Naive thymus-derived CD4-positive, alpha-beta T cell (primary cell): ENCODE measurements around the gene NWD2. TPM values are rescaled to one million over a fixed set of nuclear protein-coding genes. Genes with fewer than 3 reads are reported as not detected.

ENCODE experiments used
- ATAC-seq: fragments of 150-1000 bp; cut with Tn5 transposase; 2 replicates; pipeline ENCODE4 v1.10.0; 2021; ENCODE audit warnings: mild to moderate bottlenecking, moderate library complexity
- CTCF ChIA-PET: fragments of 350-600 bp; sonication (Branson Sonifier 250); formaldehyde crosslinking; loops from one replicate; lab custom pipeline; 2021; ENCODE audit warnings: antibody characterized with exemption; lab: Charles Lee
- POLR2A ChIA-PET: fragments of 350-600 bp; sonication (Branson Sonifier 250); formaldehyde crosslinking; loops from one replicate; lab custom pipeline; 2021; ENCODE audit warnings: antibody characterized with exemption, inconsistent platforms; lab: Charles Lee
- DNase-seq, 9 donors: peaks; one replicate each; pipeline versions ENCODE4 v3.0.0 to v3.0.0-alpha.2; 2020 to 2022; ENCODE audit warnings: mixed read lengths in 1 of 9
- H3K27ac ChIP-seq: one replicate; pipeline ENCODE4 v1.7.0; 2013; ENCODE audit warnings: mild to moderate bottlenecking, low read depth, low read length, moderate library complexity
- H3K27me3 ChIP-seq, 2 donors: one replicate each; pipeline ENCODE4 v1.7.0; 2013; ENCODE audit warnings: low read length in 2 of 2, mild to moderate bottlenecking in 2 of 2, moderate library complexity in 2 of 2; ENCODE audit not compliant: control insufficient read depth in 2 of 2, insufficient read depth in 2 of 2
- H3K36me3 ChIP-seq, 3 experiments: 1 replicate in 2 of 3; 2 replicates in 1 of 3; pipeline ENCODE4 v1.7.0; 2013; ENCODE audit warnings: low read length in 3 of 3, mild to moderate bottlenecking in 3 of 3, moderate library complexity in 1 of 3; ENCODE audit not compliant: insufficient read depth in 3 of 3, control insufficient read depth in 2 of 3
- H3K4me1 ChIP-seq, 2 donors: one replicate each; pipeline ENCODE4 v1.7.0; 2013; ENCODE audit warnings: low read length in 2 of 2, mild to moderate bottlenecking in 2 of 2, moderate library complexity in 1 of 2; ENCODE audit not compliant: control insufficient read depth in 2 of 2, insufficient read depth in 2 of 2
- H3K4me3 ChIP-seq: 2 replicates; pipeline ENCODE4 v1.7.0; 2013; ENCODE audit warnings: mild to moderate bottlenecking, low read length
- H3K9me3 ChIP-seq, 3 experiments: 1 replicate in 2 of 3; 2 replicates in 1 of 3; pipeline ENCODE4 v1.7.0; 2013; ENCODE audit warnings: low read length in 3 of 3; ENCODE audit not compliant: control insufficient read depth in 2 of 3
- H3K27ac Mint-ChIP-seq, 9 donors: one replicate each; pipeline ENCODE4 v1.8.0; 2020 to 2022; ENCODE audit warnings: mixed read lengths in 9 of 9, mild to moderate bottlenecking in 8 of 9, moderate library complexity in 5 of 9, inconsistent platforms in 2 of 9
- H3K27me3 Mint-ChIP-seq, 5 donors: one replicate each; pipeline ENCODE4 v1.8.0; 2021 to 2022; ENCODE audit warnings: mixed read lengths in 5 of 5, mild to moderate bottlenecking in 1 of 5
- H3K36me3 Mint-ChIP-seq, 5 donors: one replicate each; pipeline ENCODE4 v1.8.0; 2020 to 2022; ENCODE audit warnings: mixed read lengths in 5 of 5, mild to moderate bottlenecking in 3 of 5, inconsistent platforms in 1 of 5
- H3K4me1 Mint-ChIP-seq, 7 donors: one replicate each; pipeline ENCODE4 v1.8.0; 2020 to 2022; ENCODE audit warnings: mixed read lengths in 7 of 7, mild to moderate bottlenecking in 3 of 7, inconsistent platforms in 1 of 7
- H3K4me3 Mint-ChIP-seq, 10 donors: one replicate each; pipeline ENCODE4 v1.8.0; 2020 to 2022; ENCODE audit warnings: mild to moderate bottlenecking in 10 of 10, mixed read lengths in 10 of 10, moderate library complexity in 6 of 10, inconsistent platforms in 2 of 10
- H3K9me3 Mint-ChIP-seq, 11 donors: one replicate each; pipeline ENCODE4 v1.8.0; 2020 to 2022; ENCODE audit warnings: mixed read lengths in 11 of 11, mild to moderate bottlenecking in 4 of 11, inconsistent platforms in 1 of 11, moderate library complexity in 1 of 11
- intact Hi-C, 2 donors: fragments of 100-400 bp; cut with micrococcal nuclease; formaldehyde crosslinking; loops; one replicate each; pipeline ENCODE4 v1.15.1; 2023
- polyA plus RNA-seq, 2 donors: library from polyadenylated mRNA; unstranded; fragments of 300-500 nt; fragmentation: Illumina TruSeq; gene quantifications; one replicate each; pipeline ENCODE4 v1.2.3, GENCODE V29; 2021
- total RNA-seq, 6 experiments: library from RNA in 5 of 6; stranded (reverse) in 5 of 6; gene quantifications; 1 replicate in 5 of 6; 2 replicates in 1 of 6; pipeline ENCODE4 v1.2.3 and lab custom pipeline; 2021 to 2026

NWD2 gene
- total and polyA plus RNA-seq, 7 experiments from 2014 or later = not detected

GRCh38 chr4:37220685-37221084, 23.9 kb upstream of the NWD2 start:
- H3K36me3 ChIP-seq = no peaks in the 10 kb centered on the region

DNA sequence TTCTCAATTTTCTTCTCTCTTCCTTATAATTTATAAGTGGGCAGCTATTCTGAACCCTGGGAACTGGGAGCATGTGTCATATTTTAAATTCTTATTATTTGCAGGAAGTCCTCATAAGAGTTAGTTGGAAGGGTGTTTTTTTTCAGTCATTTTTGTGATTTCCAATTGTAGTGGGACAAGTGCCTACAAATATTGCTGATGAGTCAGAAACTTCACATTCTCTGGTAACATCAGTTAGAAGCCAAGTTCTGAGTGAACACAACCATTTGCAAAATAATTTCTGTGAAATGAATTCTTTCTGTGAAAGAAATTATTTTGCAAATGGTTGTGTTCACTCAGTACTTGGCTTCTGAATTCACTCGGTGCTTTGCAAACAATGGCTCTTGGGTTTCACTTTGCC, 20.8 kb upstream of the NWD2 start:
- H3K4me3 ChIP-seq = no peak overlapping the region
- H3K36me3 ChIP-seq = no peaks in the 10 kb centered on the region
- H3K9me3 ChIP-seq = peaks cover 0 to 3% (median 0%) of the 10 kb centered on the region in 3 experiments
- DNase-seq (no peak), ATAC-seq (no peak)
- H3K4me1 ChIP-seq = no peaks in the 10 kb centered on the region
- no peaks in the 10 kb centered on the region for H3K27me3 ChIP-seq
- peaks cover 0 to 3% (median 0%) of the 10 kb centered on the region in 11 donors for H3K9me3 Mint-ChIP-seq
- H3K27ac Mint-ChIP-seq = no peak overlapping the region
- peaks cover 0 to 19% (median under 1%) of the 10 kb centered on the region in 5 donors for H3K27me3 Mint-ChIP-seq
- ChIA-PET POLR2A (no interaction called here), CTCF (no interaction called here)
- H3K4me3 Mint-ChIP-seq = no peak overlapping the region
- H3K36me3 Mint-ChIP-seq = no peaks in the 10 kb centered on the region
- H3K4me1 Mint-ChIP-seq = no peaks in the 10 kb centered on the region
- H3K27ac ChIP-seq = no peak overlapping the region
- intact Hi-C loops = no loop called here

More at GRCh38 chr4:37220685-37221084, 23.9 kb upstream of the NWD2 start:
- no peak overlapping the region for H3K4me3 Mint-ChIP-seq
- peaks cover 0 to 1% (median 0%) of the 10 kb centered on the region in 11 donors for H3K9me3 Mint-ChIP-seq
- no peaks in the 10 kb centered on the region for H3K9me3 ChIP-seq
- H3K27ac ChIP-seq = no peak overlapping the region
- POLR2A ChIA-PET = no interaction called here
- DNase-seq (no peak), ATAC-seq (no peak)
- H3K27ac Mint-ChIP-seq = no peak overlapping the region
- no peaks in the 10 kb centered on the region for H3K36me3 Mint-ChIP-seq
- intact Hi-C loops = no loop called here
- no peaks in the 10 kb centered on the region for H3K4me1 ChIP-seq
- H3K27me3 ChIP-seq = no peaks in the 10 kb centered on the region
- CTCF ChIA-PET = no interaction called here
- H3K4me3 ChIP-seq = no peak overlapping the region
- H3K27me3 Mint-ChIP-seq = peaks cover 0 to 15% (median 3%) of the 10 kb centered on the region in 5 donors
- H3K4me1 Mint-ChIP-seq = no peaks in the 10 kb centered on the region

- POLR2A ChIA-PET = no interaction called here
- no peak overlapping the region for H3K4me3 Mint-ChIP-seq
- H3K4me3 ChIP-seq = no peak overlapping the region
- no peak overlapping the region for H3K27ac ChIP-seq
- CTCF ChIA-PET = no interaction called here
- H3K36me3 Mint-ChIP-seq = no peaks in the 10 kb centered on the region
- H3K9me3 Mint-ChIP-seq = peaks cover 0 to 3% (median 0%) of the 10 kb centered on the region in 11 donors
- no peaks in the 10 kb centered on the region for H3K27me3 ChIP-seq
- no peaks in the 10 kb centered on the region for H3K4me1 ChIP-seq
- H3K27me3 Mint-ChIP-seq = peaks cover 0 to 17% (median 0%) of the 10 kb centered on the region in 5 donors
- H3K9me3 ChIP-seq = peaks cover 0 to 3% (median 0%) of the 10 kb centered on the region in 3 experiments
- intact Hi-C loops = no loop called here
- ATAC-seq (no peak), DNase-seq (no peak)
- no peaks in the 10 kb centered on the region for H3K4me1 Mint-ChIP-seq
- no peaks in the 10 kb centered on the region for H3K36me3 ChIP-seq
- H3K27ac Mint-ChIP-seq = no peak overlapping the region
Measured at GRCh38 chr4:37224854-37225253, 19.7 kb upstream of the NWD2 start.

GRCh38 chr4:37225778-37226177, 18.8 kb upstream of the NWD2 start:
- no peaks in the 10 kb centered on the region for H3K27me3 ChIP-seq
- H3K4me3 Mint-ChIP-seq = no peak overlapping the region
- no peaks in the 10 kb centered on the region for H3K36me3 ChIP-seq
- DNase-seq = no peak
- peaks cover 0 to 3% (median 0%) of the 10 kb centered on the region in 3 experiments for H3K9me3 ChIP-seq
- ChIA-PET CTCF (no interaction called here), POLR2A (interaction anchor here (0.7 kb wide), 1 partner anchor 8 kb away, joined by 3 read pairs; no protein-coding TSS in a partner anchor)
- intact Hi-C loops = no loop called here
- peaks cover 0 to 4% (median 0%) of the 10 kb centered on the region in 11 donors for H3K9me3 Mint-ChIP-seq
- H3K36me3 Mint-ChIP-seq = no peaks in the 10 kb centered on the region
- no peak overlapping the region for H3K27ac Mint-ChIP-seq
- no peak overlapping the region for H3K4me3 ChIP-seq
- H3K27ac ChIP-seq = no peak overlapping the region
- H3K4me1 Mint-ChIP-seq = no peaks in the 10 kb centered on the region
- no peaks in the 10 kb centered on the region for H3K4me1 ChIP-seq
- ATAC-seq = no peak
- peaks cover 0 to 22% (median 5%) of the 10 kb centered on the region in 5 donors for H3K27me3 Mint-ChIP-seq

GRCh38 chr4:37232315-37232714, 12.2 kb upstream of the NWD2 start:
- CTCF ChIA-PET = no interaction called here
- Histone ChIP-seq H3K36me3 (no peaks in the 10 kb centered on the region), H3K27ac (no peak overlapping the region), H3K4me1 (no peaks in the 10 kb centered on the region), H3K4me3 (no peak overlapping the region), H3K9me3 (peaks cover 0 to 3% (median 0%) of the 10 kb centered on the region in 3 experiments), H3K27me3 (no peaks in the 10 kb centered on the region)
- POLR2A ChIA-PET = no interaction called here
- no peaks in the 10 kb centered on the region for H3K4me1 Mint-ChIP-seq
- peaks cover 0 to 3% (median 0%) of the 10 kb centered on the region in 5 donors for H3K36me3 Mint-ChIP-seq
- no peak overlapping the region for H3K4me3 Mint-ChIP-seq
- no peak for ATAC-seq
- H3K27me3 Mint-ChIP-seq = peaks cover 0 to 35% (median 17%) of the 10 kb centered on the region in 5 donors
- no peak overlapping the region for H3K27ac Mint-ChIP-seq
- DNase-seq = no peak
- H3K9me3 Mint-ChIP-seq = peaks cover 0 to 6% (median 2%) of the 10 kb centered on the region in 11 donors
- intact Hi-C loops = no loop called here

DNA sequence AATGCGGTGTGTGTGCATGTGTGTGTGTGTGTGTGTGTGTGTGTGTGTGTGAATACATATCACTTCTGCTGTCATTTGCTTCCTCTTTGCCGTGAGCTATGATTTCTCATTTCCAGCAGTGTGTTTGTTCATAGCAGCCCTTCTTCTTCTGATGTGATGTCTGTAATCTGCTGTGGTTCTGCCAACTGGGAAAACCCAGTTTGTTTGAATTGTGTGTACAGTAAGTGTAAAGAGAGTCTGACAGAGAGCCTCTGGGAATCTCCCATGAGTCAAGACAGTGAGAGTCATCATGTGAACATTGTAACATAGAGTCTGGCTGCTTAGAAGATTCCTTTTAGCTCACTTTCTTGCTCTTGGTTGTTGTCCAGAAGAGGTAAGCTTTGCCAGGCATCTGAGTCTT, 8.4 kb upstream of the NWD2 start:
- H3K36me3 Mint-ChIP-seq = peaks cover 0 to 3% (median 0%) of the 10 kb centered on the region in 5 donors
- Histone ChIP-seq H3K4me3 (no peak overlapping the region), H3K4me1 (no peaks in the 10 kb centered on the region), H3K27ac (no peak overlapping the region), H3K27me3 (no peaks in the 10 kb centered on the region), H3K9me3 (no peaks in the 10 kb centered on the region), H3K36me3 (no peaks in the 10 kb centered on the region)
- POLR2A ChIA-PET = no interaction called here
- no peak overlapping the region for H3K27ac Mint-ChIP-seq
- intact Hi-C loops = no loop called here
- CTCF ChIA-PET = no interaction called here
- H3K4me3 Mint-ChIP-seq = no peak overlapping the region
- peaks cover 8 to 43% (median 25%) of the 10 kb centered on the region in 5 donors for H3K27me3 Mint-ChIP-seq
- no peaks in the 10 kb centered on the region for H3K4me1 Mint-ChIP-seq
- DNase-seq (no peak), ATAC-seq (no peak)
- peaks cover 0 to 6% (median 0%) of the 10 kb centered on the region in 11 donors for H3K9me3 Mint-ChIP-seq

GRCh38 chr4:37241647-37242046, 2.9 kb upstream of the NWD2 start:
- Mint-ChIP-seq H3K27ac (no peak overlapping the region), H3K4me1 (peaks cover 0 to 8% (median 0%) of the 10 kb centered on the region in 7 donors), H3K9me3 (peaks cover 0 to 7% (median 0%) of the 10 kb centered on the region in 11 donors), H3K27me3 (peaks cover 44 to 62% (median 51%) of the 10 kb centered on the region in 5 donors), H3K4me3 (no peak overlapping the region), H3K36me3 (no peaks in the 10 kb centered on the region)
- Histone ChIP-seq H3K4me3 (no peak overlapping the region), H3K27ac (no peak overlapping the region), H3K36me3 (no peaks in the 10 kb centered on the region), H3K4me1 (no peaks in the 10 kb centered on the region), H3K9me3 (no peaks in the 10 kb centered on the region), H3K27me3 (no peaks in the 10 kb centered on the region)
- ChIA-PET POLR2A (no interaction called here), CTCF (no interaction called here)
- ATAC-seq = no peak
- no peak for DNase-seq
- intact Hi-C loops = no loop called here
